H1 (cell line): ENCODE results near the gene ATOH1. TPM values are rescaled to one million over a fixed set of nuclear protein-coding genes. Genes with fewer than 3 reads are reported as not detected.

Source experiments
- CHD2 ChIP-seq: IDR thresholded peaks from 2 replicates; pipeline ENCODE4 v1.6.1; 2012; ENCODE audit warnings: low read length, improper control_type of control experiment
- GTF2F1 ChIP-seq: IDR thresholded peaks from 2 replicates; pipeline ENCODE4 v1.6.1; 2012; ENCODE audit warnings: low read depth, low read length, improper control_type of control experiment, borderline replicate concordance
- HDAC2 ChIP-seq, 2 experiments: fragments of 300-600 bp in 1 of 2; sonication (generic) in 1 of 2; IDR thresholded peaks; 2 replicates each; pipeline ENCODE4 v1.6.1; 2011 to 2012; ENCODE audit warnings: low read depth in 2 of 2, low read length in 2 of 2, mild to moderate bottlenecking in 2 of 2, moderate library complexity in 2 of 2, borderline replicate concordance in 1 of 2, inconsistent platforms in 1 of 2
- RBBP5 ChIP-seq: IDR thresholded peaks from 2 replicates; pipeline ENCODE4 v1.7.1; 2012; ENCODE audit warnings: low read depth, mild to moderate bottlenecking, inconsistent platforms, low read length, moderate library complexity, borderline replicate concordance
- SIRT6 ChIP-seq: IDR thresholded peaks from one replicate; pipeline ENCODE4 v1.7.1; 2012; ENCODE audit warnings: low read length, inconsistent platforms
- TAF7 ChIP-seq: optimal IDR thresholded peaks from 2 replicates; pipeline ENCODE3; 2011; ENCODE audit warnings: low read depth, mild to moderate bottlenecking, inconsistent platforms, low read length, moderate library complexity, borderline replicate concordance
- polyA plus RNA-seq, 7 experiments: library from polyadenylated mRNA; depleted of rRNA in 3 of 7; stranded (reverse) in 5 of 7; unstranded in 2 of 7; fragments of >200 nt in 5 of 7; fragments of 200-250 nt in 2 of 7; gene quantifications; 1 replicate in 5 of 7; 2 replicates in 1 of 7; 4 replicates in 1 of 7; pipeline versions ENCODE4 v1.2.1 to v1.2.3, GENCODE V29; 2011 to 2013; ENCODE audit warnings: missing spikeins in 2 of 7, mixed read lengths in 2 of 7
- total RNA-seq: library from RNA; stranded (reverse); fragmentation: NEBNext Ultra II Directional; extraction: Animal tissue kit (Norgen Biotek cat#: 25700); gene quantifications from 2 replicates; pipeline ENCODE4 v1.2.1, GENCODE V29; 2021
- TF ChIP-seq, protein P1 (sequence below): fragments of 300-600 bp; sonication (generic); IDR thresholded peaks from 2 replicates; pipeline ENCODE4 v1.7.1; 2012; ENCODE audit warnings: low read length, moderate library complexity, mild to moderate bottlenecking, inconsistent platforms; ENCODE audit not compliant: insufficient replicate concordance
- TF ChIP-seq, protein P2 (sequence below): IDR thresholded peaks from 2 replicates; pipeline ENCODE4 v1.6.1; 2012; ENCODE audit warnings: inconsistent platforms

ATOH1 gene
- total and polyA plus RNA-seq, 2 of the 8 experiments (the other 6 are each of a cell fraction or from before 2014, with no cell fraction given) = 0.12 to 0.76 TPM

DNA sequence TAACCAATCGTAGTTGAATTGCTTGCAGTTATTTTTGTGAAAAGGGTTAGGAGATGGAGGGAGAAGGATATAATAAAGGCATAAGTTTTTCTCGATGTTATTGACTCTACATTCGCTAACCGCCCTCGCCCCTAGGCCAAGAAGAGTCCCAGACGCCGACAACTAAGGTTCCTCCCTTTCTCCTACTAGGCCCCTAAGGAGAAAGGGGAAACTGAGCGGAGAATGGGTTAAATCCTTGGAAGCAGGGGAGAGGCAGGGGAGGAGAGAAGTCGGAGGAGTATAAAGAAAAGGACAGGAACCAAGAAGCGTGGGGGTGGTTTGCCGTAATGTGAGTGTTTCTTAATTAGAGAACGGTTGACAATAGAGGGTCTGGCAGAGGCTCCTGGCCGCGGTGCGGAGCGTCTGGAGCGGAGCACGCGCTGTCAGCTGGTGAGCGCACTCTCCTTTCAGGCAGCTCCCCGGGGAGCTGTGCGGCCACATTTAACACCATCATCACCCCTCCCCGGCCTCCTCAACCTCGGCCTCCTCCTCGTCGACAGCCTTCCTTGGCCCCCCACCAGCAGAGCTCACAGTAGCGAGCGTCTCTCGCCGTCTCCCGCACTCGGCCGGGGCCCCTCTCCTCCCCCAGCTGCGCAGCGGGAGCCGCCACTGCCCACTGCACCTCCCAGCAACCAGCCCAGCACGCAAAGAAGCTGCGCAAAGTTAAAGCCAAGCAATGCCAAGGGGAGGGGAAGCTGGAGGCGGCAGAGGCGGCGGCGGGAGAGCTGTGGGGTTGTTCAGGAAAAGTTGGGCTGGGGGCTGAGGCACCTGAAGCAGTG lies 5.9 kb downstream of the ATOH1 start (continued):
- TF ChIP-seq SIRT6 (no peak), GTF2F1 (no peak), CHD2 (no peak), HDAC2 (IDR thresholded peaks at IDR 0.05; ENCODE audit: borderline replicate concordance in 1 of 2, low read depth in 2 of 2, low read length in 2 of 2) (peak in 1 of 2 experiments; percentile 70; a peak in 1 of 4 replicates), RBBP5 (peak; percentile 88), TAF7 (no peak)
- TF ChIP-seq, protein P1, sequence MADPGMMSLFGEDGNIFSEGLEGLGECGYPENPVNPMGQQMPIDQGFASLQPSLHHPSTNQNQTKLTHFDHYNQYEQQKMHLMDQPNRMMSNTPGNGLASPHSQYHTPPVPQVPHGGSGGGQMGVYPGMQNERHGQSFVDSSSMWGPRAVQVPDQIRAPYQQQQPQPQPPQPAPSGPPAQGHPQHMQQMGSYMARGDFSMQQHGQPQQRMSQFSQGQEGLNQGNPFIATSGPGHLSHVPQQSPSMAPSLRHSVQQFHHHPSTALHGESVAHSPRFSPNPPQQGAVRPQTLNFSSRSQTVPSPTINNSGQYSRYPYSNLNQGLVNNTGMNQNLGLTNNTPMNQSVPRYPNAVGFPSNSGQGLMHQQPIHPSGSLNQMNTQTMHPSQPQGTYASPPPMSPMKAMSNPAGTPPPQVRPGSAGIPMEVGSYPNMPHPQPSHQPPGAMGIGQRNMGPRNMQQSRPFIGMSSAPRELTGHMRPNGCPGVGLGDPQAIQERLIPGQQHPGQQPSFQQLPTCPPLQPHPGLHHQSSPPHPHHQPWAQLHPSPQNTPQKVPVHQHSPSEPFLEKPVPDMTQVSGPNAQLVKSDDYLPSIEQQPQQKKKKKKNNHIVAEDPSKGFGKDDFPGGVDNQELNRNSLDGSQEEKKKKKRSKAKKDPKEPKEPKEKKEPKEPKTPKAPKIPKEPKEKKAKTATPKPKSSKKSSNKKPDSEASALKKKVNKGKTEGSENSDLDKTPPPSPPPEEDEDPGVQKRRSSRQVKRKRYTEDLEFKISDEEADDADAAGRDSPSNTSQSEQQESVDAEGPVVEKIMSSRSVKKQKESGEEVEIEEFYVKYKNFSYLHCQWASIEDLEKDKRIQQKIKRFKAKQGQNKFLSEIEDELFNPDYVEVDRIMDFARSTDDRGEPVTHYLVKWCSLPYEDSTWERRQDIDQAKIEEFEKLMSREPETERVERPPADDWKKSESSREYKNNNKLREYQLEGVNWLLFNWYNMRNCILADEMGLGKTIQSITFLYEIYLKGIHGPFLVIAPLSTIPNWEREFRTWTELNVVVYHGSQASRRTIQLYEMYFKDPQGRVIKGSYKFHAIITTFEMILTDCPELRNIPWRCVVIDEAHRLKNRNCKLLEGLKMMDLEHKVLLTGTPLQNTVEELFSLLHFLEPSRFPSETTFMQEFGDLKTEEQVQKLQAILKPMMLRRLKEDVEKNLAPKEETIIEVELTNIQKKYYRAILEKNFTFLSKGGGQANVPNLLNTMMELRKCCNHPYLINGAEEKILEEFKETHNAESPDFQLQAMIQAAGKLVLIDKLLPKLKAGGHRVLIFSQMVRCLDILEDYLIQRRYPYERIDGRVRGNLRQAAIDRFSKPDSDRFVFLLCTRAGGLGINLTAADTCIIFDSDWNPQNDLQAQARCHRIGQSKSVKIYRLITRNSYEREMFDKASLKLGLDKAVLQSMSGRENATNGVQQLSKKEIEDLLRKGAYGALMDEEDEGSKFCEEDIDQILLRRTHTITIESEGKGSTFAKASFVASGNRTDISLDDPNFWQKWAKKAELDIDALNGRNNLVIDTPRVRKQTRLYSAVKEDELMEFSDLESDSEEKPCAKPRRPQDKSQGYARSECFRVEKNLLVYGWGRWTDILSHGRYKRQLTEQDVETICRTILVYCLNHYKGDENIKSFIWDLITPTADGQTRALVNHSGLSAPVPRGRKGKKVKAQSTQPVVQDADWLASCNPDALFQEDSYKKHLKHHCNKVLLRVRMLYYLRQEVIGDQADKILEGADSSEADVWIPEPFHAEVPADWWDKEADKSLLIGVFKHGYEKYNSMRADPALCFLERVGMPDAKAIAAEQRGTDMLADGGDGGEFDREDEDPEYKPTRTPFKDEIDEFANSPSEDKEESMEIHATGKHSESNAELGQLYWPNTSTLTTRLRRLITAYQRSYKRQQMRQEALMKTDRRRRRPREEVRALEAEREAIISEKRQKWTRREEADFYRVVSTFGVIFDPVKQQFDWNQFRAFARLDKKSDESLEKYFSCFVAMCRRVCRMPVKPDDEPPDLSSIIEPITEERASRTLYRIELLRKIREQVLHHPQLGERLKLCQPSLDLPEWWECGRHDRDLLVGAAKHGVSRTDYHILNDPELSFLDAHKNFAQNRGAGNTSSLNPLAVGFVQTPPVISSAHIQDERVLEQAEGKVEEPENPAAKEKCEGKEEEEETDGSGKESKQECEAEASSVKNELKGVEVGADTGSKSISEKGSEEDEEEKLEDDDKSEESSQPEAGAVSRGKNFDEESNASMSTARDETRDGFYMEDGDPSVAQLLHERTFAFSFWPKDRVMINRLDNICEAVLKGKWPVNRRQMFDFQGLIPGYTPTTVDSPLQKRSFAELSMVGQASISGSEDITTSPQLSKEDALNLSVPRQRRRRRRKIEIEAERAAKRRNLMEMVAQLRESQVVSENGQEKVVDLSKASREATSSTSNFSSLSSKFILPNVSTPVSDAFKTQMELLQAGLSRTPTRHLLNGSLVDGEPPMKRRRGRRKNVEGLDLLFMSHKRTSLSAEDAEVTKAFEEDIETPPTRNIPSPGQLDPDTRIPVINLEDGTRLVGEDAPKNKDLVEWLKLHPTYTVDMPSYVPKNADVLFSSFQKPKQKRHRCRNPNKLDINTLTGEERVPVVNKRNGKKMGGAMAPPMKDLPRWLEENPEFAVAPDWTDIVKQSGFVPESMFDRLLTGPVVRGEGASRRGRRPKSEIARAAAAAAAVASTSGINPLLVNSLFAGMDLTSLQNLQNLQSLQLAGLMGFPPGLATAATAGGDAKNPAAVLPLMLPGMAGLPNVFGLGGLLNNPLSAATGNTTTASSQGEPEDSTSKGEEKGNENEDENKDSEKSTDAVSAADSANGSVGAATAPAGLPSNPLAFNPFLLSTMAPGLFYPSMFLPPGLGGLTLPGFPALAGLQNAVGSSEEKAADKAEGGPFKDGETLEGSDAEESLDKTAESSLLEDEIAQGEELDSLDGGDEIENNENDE = peak; percentile 37
- TF ChIP-seq, protein P2, sequence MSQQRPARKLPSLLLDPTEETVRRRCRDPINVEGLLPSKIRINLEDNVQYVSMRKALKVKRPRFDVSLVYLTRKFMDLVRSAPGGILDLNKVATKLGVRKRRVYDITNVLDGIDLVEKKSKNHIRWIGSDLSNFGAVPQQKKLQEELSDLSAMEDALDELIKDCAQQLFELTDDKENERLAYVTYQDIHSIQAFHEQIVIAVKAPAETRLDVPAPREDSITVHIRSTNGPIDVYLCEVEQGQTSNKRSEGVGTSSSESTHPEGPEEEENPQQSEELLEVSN = peak; percentile 47; the same call in 1 of the 2 replicates
